HFFc6 (cell line): ENCODE data around the gene GPR87. TPM values are rescaled to one million over a fixed set of nuclear protein-coding genes. Genes with fewer than 3 reads are reported as not detected.

ENCODE experiments used
- DNase-seq: peaks from one replicate; pipeline ENCODE4 v3.0.0-alpha.2; 2018
- H3K27ac Mint-ChIP-seq: 2 replicates; pipeline ENCODE4 v1.8.0; 2020; ENCODE audit warnings: mild to moderate bottlenecking, mixed read lengths
- H3K27me3 Mint-ChIP-seq: 2 replicates; pipeline ENCODE4 v1.8.0; 2021; ENCODE audit warnings: mild to moderate bottlenecking, moderate library complexity, mixed read lengths; ENCODE audit not compliant: insufficient read depth
- H3K36me3 Mint-ChIP-seq: 2 replicates; pipeline ENCODE4 v1.8.0; 2021; ENCODE audit warnings: low read depth, mixed read lengths
- H3K4me1 Mint-ChIP-seq: 2 replicates; pipeline ENCODE4 v1.8.0; 2020; ENCODE audit warnings: low read depth, mixed read lengths
- H3K4me3 Mint-ChIP-seq: 2 replicates; pipeline ENCODE4 v1.8.0; 2020; ENCODE audit warnings: mild to moderate bottlenecking, moderate library complexity, mixed read lengths
- H3K9me3 Mint-ChIP-seq: 2 replicates; pipeline ENCODE4 v1.8.0; 2020; ENCODE audit warnings: mild to moderate bottlenecking, mixed read lengths
- CTCF ChIP-seq: fragments of 200-600 bp; sonication (generic); IDR thresholded peaks from 2 replicates; pipeline ENCODE4 v1.5.0; 2021; ENCODE audit warnings: antibody characterized with exemption, mild to moderate bottlenecking
- long read RNA-seq: library from polyadenylated mRNA; unstranded; transcript quantifications from one replicate; pipeline ENCODE4 v2.0.0, GENCODE V29; 2019
- total RNA-seq, 6 experiments: library from RNA; stranded (reverse); fragmentation: NEBNext Ultra II Directional; extraction: Animal tissue kit (Norgen Biotek cat#: 25700); gene quantifications; 2 replicates in 1 of 6; 3 replicates in 5 of 6; pipeline ENCODE4 v1.2.3, GENCODE V29; 2021

The GPR87 gene
- not detected for total RNA-seq
- long read RNA-seq: 0 reads

GRCh38 chr3:151316267-151316991 lies at the start of gene GPR87:
GPR87 (minus strand) TSS chr3:151316820; CDS start chr3:151300100, 16,720 bp downstream.
- Mint-ChIP-seq H3K4me3 (no peak within 1 kb of the TSS), H3K27me3 (no peaks in the 10 kb centered on the region), H3K27ac (no peak within 1 kb of the TSS), H3K9me3 (peaks cover 12% of the 10 kb centered on the region), H3K4me1 (peaks cover 48% of the 10 kb centered on the region), H3K36me3 (peaks cover 6% of the 10 kb centered on the region)
- no peak for DNase-seq
- no peak for TF ChIP-seq CTCF

GRCh38 chr3:151362751-151363174 lies 46.1 kb upstream of the GPR87 start:
- no peaks in the 10 kb centered on the region for H3K4me1 Mint-ChIP-seq
- no peaks in the 10 kb centered on the region for H3K36me3 Mint-ChIP-seq
- TF ChIP-seq CTCF: no peak
- H3K4me3 Mint-ChIP-seq: no peak overlapping the region
- no peak overlapping the region for H3K27ac Mint-ChIP-seq
- DNase-seq: no peak
- no peaks in the 10 kb centered on the region for H3K9me3 Mint-ChIP-seq
- no peaks in the 10 kb centered on the region; the same call in 1 of the 2 replicates for H3K27me3 Mint-ChIP-seq

- Mint-ChIP-seq H3K27ac (no peak overlapping the region), H3K36me3 (no peaks in the 10 kb centered on the region), H3K9me3 (no peaks in the 10 kb centered on the region), H3K27me3 (no peaks in the 10 kb centered on the region; the same call in 1 of the 2 replicates), H3K4me1 (no peaks in the 10 kb centered on the region), H3K4me3 (no peak overlapping the region)
- TF ChIP-seq CTCF: no peak
- no peak for DNase-seq
Observed at GRCh38 chr3:151357463-151357850, 40.8 kb upstream of the GPR87 start.

- Mint-ChIP-seq H3K9me3 (no peaks in the 10 kb centered on the region), H3K4me3 (no peak overlapping the region), H3K27me3 (no peaks in the 10 kb centered on the region), H3K4me1 (no peaks in the 10 kb centered on the region), H3K27ac (no peak overlapping the region), H3K36me3 (no peaks in the 10 kb centered on the region)
- TF ChIP-seq CTCF: no peak
- DNase-seq: no peak
Observed at GRCh38 chr3:151356794-151357462, 40.3 kb upstream of the GPR87 start.

- Mint-ChIP-seq H3K27me3 (peaks cover 3% of the 10 kb centered on the region; the same call in 1 of the 2 replicates), H3K4me3 (no peak overlapping the region), H3K27ac (no peak overlapping the region), H3K36me3 (no peaks in the 10 kb centered on the region), H3K9me3 (no peaks in the 10 kb centered on the region), H3K4me1 (no peaks in the 10 kb centered on the region)
- no peak for TF ChIP-seq CTCF
- no peak for DNase-seq
Observed at GRCh38 chr3:151351648-151352047, 35.0 kb upstream of the GPR87 start.
